OCI-M1 (cell line): Measurements from ENCODE around the gene NEU1.
"Not testable (repeated sequence)": the region's sequence is repeated elsewhere in the genome, so short reads cannot be mapped to it uniquely, and the experiment has no call there.

ENCODE experiments used
- DNase-seq: peaks from one replicate; lab custom pipeline; 2025; lab: John Stamatoyannopoulos, UW

NEU1 gene

DNA sequence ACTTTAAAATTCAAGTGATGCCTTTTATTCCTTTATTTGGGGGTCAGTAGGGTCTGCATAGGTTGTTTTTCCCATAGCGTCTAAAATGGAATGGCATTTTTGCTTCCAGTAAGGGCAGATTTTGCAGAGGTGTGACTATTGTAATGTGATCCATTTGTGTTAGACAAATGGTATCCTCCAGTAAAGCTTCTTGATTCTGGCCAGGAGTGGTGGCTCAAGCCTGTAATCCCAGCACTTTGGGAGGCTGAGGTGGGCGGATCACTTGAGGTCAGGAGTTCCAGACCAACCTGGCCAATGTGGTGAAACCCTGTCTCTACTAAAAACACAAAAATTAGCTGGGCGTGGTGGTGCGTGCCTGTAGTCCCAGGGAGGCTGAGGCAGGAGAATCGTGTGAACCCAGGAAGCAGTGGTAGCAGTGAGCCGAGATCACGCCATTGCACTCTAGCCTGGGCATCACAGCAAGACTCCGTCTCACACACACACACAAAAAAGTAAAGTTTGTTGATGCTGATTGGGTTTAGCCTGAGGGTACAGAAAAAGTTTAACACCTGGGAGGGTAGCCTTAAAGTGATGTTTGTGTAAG lies 44.6 kb downstream of the NEU1 start:
- not testable (repeated sequence) for DNase-seq

DNA sequence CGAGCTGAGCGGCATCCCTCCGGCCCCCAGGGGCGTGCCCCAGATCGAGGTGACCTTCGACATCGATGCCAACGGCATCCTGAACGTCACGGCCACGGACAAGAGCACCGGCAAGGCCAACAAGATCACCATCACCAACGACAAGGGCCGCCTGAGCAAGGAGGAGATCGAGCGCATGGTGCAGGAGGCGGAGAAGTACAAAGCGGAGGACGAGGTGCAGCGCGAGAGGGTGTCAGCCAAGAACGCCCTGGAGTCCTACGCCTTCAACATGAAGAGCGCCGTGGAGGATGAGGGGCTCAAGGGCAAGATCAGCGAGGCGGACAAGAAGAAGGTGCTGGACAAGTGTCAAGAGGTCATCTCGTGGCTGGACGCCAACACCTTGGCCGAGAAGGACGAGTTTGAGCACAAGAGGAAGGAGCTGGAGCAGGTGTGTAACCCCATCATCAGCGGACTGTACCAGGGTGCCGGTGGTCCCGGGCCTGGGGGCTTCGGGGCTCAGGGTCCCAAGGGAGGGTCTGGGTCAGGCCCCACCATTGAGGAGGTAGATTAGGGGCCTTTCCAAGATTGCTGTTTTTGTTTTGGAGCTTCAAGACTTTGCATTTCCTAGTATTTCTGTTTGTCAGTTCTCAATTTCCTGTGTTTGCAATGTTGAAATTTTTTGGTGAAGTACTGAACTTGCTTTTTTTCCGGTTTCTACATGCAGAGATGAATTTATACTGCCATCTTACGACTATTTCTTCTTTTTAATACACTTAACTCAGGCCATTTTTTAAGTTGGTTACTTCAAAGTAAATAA lies 45.3 kb downstream of the NEU1 start:
- peak; percentile 73 for DNase-seq

DNA sequence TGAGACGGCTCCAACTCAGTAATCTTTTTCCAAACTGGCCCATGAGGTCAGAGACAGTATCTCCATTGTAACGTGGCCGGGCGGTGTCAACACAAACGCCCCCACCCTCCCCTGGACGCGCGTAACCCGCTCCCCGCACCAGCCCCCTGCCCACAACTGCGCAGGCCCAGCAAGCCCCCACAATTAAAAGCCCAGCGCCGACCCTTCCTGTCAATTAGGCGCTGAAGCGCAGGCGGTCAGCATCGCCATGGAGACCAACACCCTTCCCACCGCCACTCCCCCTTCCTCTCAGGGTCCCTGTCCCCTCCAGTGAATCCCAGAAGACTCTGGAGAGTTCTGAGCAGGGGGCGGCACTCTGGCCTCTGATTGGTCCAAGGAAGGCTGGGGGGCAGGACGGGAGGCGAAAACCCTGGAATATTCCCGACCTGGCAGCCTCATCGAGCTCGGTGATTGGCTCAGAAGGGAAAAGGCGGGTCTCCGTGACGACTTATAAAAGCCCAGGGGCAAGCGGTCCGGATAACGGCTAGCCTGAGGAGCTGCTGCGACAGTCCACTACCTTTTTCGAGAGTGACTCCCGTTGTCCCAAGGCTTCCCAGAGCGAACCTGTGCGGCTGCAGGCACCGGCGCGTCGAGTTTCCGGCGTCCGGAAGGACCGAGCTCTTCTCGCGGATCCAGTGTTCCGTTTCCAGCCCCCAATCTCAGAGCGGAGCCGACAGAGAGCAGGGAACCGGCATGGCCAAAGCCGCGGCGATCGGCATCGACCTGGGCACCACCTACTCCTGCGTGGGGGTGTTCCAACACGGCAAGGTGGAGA lies 47.4 kb downstream of the NEU1 start, which contains the start of the genes HSPA1A and HSPA1L:
Gene HSPA1A (plus strand): TSS at position 519 of the 814 bp plus-strand sequence. CDS start 214 bp downstream, at position 733.
Gene HSPA1L (minus strand): TSS at position 259 of the 814 bp plus-strand sequence. CDS start 3,311 bp downstream, outside the sequence.
- peak; percentile 98 for DNase-seq

DNA sequence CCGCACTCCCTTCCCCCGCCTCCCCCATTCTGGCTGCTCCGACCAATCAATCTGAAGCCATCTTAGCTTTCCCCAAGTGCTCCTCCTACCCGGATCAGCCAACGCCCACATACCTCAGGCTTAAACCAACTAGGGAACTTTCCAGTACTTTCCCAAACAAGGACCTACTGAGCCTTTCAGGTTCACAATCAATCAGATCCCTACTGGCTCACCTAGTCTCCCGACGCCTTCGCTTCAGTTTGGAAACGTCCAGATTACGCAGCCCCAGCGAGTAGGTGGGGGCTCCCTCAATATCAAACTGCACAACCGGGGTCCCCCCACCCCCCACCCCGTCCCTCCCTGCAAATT lies 48.0 kb downstream of the NEU1 start:
- peak; percentile 96 for DNase-seq

DNA sequence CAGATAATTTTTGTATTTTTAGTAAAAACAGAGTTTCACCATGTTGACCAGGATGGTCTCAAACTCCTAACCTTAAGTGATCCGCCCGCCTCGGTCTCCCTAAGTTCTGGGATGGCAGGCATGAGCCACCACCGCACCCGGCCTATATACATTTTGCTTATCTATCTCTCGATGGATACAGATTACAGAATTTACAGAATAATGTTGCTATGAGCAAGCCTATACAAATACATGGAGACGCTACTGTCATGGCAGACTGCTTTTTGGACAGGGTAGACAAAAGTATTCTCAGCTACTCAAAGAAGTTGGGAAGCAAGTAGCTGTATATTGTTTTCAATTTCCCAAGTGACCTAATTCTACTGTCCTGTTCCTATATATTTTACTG lies 49.2 kb downstream of the NEU1 start:
- no peak for DNase-seq

DNA sequence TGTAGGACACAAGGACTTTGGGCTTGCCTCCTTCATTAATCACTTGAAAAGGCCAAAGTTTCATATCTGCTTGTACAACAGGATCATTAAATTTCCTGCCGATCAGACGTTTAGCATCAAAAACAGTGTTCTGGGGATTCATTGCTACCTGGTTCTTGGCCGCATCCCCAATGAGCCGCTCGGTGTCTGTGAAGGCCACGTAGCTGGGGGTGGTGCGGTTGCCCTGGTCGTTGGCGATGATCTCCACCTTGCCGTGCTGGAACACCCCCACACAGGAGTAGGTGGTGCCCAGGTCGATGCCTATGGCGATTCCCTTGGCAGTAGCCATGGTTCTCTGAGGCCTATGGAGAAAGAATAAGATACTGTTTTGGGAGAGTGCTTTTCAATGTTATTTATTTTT lies 51.0 kb downstream of the NEU1 start:
- no peak for DNase-seq

DNA sequence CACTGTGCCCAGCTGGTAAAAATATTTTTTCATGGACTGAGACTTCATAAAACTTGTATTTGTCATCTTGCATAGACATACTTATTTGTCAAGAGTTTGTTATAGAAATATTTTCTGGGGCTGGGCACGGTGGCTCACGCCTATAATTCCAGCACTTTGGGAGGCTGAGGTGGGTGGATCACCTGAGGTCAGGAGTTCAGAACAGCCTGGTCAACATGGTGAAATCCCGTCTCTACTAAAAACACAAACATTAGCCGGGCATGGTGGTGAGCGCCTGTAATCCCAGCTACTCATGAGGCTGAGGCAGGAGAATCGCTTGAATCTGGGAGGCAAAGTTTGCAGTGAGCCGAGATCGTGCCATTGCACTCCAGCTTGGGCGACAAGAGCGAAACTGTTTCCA lies 54.0 kb downstream of the NEU1 start:
- DNase-seq = not testable (repeated sequence)
